ENCODE results near the gene EFCAB8.

EFCAB8 gene

DNA sequence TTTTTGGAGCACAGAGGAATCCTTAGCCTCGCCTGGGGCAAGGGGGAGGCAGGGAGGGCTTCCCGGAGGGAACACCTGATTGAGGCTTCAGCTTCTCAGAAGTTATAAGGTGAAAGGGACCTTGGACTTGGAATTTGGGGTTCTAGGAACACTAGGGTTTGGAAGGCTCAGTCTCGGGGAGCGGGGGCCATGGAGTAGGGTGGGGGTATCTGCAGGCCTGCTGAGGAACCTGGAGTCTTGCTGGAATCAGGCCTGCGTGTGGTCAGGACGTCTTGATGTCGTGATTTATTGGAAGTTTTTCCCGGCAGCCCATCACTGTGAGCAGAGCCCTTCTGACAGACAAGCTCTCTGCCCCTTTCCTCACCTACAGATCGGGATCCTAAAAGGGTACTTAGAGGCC is 50.7 kb downstream of the EFCAB8 start:
- DNase-seq (ENCODE audit: extremely low read depth in 1 of 2, low read depth in 1 of 2) = no peak

DNA sequence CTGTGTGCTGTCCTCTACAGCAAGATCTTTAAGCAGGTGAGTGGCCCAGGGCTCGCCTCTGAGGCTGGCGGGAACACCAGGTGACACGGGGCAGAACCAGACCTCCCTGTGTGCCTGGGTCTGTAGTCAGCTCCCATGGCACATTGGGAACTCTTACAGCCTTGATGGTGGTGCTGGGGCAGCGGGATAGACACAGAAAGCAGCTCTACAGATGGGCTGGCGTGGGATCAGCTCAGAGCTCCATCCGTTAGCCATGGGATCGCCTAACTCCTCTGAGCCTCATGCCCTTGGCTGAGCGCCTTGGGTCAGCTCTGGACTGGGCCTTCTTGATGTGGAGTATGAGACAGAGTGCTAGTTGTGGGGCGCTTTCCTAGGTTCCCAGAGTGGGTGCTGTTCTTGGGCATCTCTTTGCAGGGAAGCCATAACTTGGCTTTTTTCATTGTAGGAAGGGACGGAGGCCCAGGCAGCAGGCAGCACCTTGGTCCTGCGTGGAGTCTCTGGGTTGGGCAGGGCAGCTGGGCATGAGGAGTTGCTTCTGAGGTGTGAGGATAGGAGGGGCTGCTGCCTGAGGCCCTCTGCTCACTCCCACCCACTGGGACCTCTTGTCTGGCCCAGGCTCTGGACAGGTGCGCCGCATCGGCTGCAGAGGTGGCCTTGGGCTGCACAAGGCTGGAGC is 51.3 kb downstream of the EFCAB8 start:
- no peak for DNase-seq (ENCODE audit: extremely low read depth in 1 of 2, low read depth in 1 of 2)

- no peak for DNase-seq (ENCODE audit: extremely low read depth in 1 of 2, low read depth in 1 of 2)
These were observed 52.6 kb downstream of the EFCAB8 start for GRCh38 chr20:32911355-32911754.

- DNase-seq (ENCODE audit: extremely low read depth in 1 of 2, low read depth in 1 of 2) = no peak
These were observed 54.0 kb downstream of the EFCAB8 start for GRCh38 chr20:32912688-32913087.

GRCh38 chr20:32914031-32914430 is 55.3 kb downstream of the EFCAB8 start:
- DNase-seq (ENCODE audit: extremely low read depth in 1 of 2, low read depth in 1 of 2) = no peak

DNA sequence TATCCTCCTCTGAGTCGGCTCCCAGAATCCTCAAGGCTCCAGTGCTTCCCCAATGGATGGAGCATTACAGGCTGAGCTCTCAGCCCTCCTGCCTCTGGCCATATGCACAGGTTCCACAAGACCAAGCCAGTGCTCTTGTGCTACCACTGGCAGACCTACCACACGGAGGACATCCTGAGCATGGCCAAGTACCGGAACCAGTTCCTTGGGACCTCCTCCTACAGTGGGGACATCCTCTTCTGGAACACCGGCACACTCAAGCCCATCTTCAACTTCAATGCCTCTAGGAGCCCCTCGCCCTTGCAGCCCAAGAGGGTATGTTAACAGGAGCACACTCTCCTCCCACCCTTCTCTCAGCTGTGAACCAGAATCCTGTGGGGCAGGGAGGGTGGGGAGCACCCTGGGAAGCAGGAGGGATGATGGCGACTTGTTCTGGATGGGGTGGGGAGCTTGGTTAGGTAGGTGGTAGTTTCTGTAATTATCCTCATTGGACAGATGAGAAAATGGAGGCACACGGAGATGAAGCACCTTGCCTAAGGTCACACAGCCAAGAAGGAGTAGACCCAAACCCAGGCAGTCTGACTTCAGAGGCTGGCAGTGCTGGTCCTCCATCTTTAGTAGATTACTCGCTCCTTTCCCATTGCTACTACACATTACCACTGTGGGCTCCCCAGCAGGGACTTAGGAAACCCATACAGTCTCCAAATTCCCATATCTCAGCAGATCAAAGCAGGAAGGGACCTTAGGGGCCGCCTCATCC is 58.6 kb downstream of the EFCAB8 start:
- no peak for DNase-seq (ENCODE audit: extremely low read depth in 1 of 2, low read depth in 1 of 2)

DNA sequence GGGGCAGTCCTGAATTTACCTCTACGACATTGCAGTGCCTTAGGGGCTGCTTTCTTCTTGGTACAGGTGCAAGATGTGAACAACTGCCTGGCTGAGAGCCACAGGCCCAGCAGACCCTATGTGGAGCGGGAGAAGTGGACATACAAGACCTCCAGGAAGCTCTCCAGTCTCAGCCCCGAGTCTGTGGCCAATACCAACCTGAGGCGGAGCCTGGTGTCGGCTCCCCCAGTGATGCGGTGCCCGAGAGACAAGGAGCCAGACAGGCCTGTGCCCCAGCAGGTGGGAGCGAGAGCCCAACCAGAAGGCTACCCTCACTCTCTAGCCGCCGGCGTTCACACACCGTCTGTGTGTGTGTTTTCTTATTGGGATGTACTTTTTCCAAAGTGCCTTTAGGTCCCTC is 59.6 kb downstream of the EFCAB8 start:
- DNase-seq (ENCODE audit: extremely low read depth in 1 of 2, low read depth in 1 of 2) = no peak

DNA sequence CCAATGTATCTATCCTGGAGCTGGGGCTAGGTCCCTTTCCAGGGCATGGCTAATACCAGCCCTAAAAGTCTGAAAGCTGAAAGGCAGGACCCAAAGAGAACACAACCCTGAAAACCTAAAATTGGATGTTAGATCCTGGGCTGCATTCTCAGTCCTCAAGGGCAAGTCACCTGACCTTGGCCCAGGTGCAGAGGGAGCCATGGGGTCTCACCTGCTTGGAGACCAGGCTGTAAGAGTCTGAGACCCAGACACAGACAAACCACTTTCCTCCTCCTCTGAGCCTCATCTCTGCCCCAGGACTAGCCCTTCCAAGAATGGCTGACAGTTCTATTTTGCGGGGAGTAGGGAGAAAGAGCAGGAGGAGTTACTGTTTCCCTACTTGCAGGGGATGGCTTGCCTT is 60.0 kb downstream of the EFCAB8 start:
- DNase-seq (ENCODE audit: extremely low read depth in 1 of 2, low read depth in 1 of 2) = no peak

DNA sequence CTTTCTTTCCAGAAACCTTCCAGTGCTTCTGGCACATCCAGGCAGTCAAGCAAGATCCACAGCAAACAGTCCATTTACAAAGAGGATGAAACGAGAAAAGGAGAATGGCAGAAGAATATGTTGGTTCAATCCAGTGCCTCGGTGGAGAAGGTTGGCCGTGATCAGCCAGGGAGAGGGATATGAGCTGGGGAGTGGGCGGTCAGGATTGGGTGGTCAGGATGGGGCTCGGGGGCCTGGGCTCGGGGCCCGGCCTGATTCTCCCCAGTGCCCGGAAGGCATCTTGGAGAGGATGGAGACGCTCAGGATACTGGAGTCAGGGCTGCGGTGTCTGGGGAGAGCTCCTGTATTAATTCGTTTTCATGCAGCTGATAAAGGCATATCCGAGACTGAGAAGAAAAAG is 61.3 kb downstream of the EFCAB8 start:
- no peak for DNase-seq (ENCODE audit: extremely low read depth in 1 of 2, low read depth in 1 of 2)

DNA sequence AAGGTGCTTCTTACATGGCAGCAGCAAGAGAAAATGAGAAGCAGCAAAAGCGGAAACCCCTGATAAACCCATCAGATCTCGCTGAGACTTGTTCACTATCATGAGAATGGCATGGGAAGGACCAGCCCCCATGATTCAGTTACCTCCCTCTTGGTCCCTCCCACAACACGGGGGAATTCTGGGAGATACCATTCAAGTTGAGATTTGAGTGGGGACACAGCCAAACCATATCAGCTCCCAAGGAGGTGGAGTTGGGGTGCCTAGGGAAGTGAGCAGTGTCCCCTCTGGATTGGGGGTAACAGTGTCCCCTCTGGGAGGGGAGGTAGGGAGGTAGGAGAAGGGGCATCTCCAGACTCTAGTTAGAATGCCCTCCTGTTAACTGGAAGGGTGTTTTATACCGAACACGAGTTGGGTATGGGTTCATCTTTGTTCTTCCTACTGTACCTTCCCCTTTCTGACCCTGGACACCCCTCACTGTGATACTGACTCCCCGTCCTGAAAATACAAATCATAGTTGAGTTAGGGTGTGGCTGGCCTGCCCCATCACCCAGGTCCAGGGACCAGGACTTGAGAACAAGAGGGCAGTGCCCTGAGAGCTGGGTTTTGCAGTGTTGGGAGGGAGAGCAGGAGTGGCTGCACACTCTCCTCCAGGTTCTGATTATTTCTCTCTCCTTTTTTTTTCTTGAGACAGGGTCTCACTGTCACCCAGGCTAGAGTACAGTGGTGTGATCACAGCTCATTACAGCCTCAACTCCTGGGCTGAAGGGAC is 62.0 kb downstream of the EFCAB8 start:
- no peak for DNase-seq (ENCODE audit: extremely low read depth in 1 of 2, low read depth in 1 of 2)

DNA sequence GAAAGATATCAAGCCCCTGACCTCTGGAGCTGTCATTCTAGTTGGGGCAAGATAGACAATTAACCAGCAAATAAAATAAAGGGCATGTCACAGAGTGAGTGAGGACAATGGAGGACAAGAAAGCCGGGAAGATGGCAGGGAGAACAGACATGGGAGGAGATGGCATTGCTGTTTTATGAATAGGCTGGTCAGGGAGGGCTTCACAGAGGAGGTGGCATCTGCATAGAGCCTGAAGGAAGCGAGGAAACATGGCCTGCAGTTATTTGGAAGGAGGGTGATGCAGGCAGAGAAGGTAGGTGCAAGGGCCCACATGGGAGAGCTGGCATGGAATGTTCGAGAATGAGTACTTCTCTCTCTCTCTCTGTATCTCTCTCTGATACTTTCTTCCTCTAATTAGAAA is 63.7 kb downstream of the EFCAB8 start:
- DNase-seq (ENCODE audit: extremely low read depth in 1 of 2, low read depth in 1 of 2) = no peak

DNA sequence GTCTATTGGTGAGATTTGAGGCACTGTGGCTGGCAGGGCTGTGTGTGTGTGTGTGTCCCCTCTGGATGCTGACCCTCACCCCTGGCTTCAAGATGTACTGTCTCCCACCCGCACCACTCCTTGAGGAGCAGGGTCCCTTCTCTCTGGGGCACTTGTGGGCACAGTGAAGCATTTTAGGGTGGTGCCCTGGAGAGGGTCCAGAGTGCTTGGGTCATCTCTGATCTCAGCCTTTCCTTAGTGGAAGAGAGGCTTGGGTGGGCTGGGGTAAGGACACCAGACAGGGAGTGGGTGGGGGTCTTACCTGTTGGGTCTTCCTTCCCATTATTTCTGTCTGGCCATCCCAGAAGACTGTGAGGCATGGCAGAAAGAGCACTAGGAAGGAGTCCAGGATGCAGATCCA is 66.1 kb downstream of the EFCAB8 start:
- no peak for DNase-seq (ENCODE audit: extremely low read depth in 1 of 2, low read depth in 1 of 2)

- DNase-seq (ENCODE audit: extremely low read depth in 1 of 2, low read depth in 1 of 2) = no peak
These were observed 66.9 kb downstream of the EFCAB8 start for GRCh38 chr20:32925481-32926196.

GRCh38 chr20:32929162-32929561 is 70.4 kb downstream of the EFCAB8 start:
- no peak for DNase-seq (ENCODE audit: extremely low read depth in 1 of 2, low read depth in 1 of 2)

DNA sequence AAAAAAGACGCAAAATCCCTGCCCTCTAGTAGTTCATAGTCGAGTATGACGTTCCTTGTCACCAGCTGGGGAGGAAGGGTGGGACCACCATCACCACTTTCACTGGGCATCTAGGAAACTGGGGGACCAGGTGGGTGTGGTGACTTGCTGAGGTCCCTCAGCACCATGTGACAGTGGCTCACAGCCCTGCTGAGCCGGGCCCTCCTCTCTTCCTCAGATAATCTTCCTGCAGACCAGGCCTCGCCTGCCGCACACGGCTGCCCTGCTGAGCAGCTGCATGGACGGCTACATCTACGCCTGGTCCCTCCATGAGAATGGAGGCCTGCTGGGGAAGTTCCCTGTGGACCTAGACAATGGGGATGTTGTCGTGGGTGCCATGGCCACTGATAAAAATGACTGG is 71.5 kb downstream of the EFCAB8 start:
- no peak for DNase-seq (ENCODE audit: extremely low read depth in 1 of 2, low read depth in 1 of 2)

GRCh38 chr20:32930701-32931100 is 72.0 kb downstream of the EFCAB8 start:
- DNase-seq (ENCODE audit: extremely low read depth in 1 of 2, low read depth in 1 of 2) = no peak

GRCh38 chr20:32934580-32934979 is 75.9 kb downstream of the EFCAB8 start:
- DNase-seq (ENCODE audit: extremely low read depth in 1 of 2, low read depth in 1 of 2) = no peak

GRCh38 chr20:32941155-32941885 is 82.6 kb downstream of the EFCAB8 start:
- no peak for DNase-seq (ENCODE audit: extremely low read depth in 1 of 2, low read depth in 1 of 2)

- DNase-seq (ENCODE audit: extremely low read depth in 1 of 2, low read depth in 1 of 2) = no peak
These were observed 84.8 kb downstream of the EFCAB8 start for GRCh38 chr20:32943490-32944052.

DNA sequence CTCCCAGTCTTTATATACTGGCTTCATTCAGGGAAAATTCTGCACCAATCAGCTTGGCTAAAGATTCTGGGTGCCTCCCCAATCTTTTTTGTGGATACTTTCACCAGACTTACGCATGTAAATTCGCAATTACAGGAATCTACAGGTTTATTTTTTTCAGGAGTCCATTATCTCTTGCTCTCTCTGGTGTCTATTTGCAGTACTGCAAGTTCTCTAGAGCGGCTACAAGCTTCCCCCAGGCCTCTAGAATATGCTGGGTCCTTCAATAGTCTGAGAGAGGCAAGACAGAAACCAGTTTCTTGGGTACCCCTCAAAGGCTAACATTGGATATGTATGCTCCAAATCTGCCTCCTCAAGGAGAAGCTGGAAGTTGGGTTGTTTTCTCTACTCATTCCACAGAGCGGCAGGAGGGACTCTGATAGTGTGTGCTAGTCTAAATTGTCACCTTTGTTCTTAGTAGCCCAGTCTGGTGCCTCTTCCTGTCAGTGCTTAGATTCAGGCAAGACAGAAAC is 87.0 kb downstream of the EFCAB8 start:
- DNase-seq (ENCODE audit: extremely low read depth in 1 of 2, low read depth in 1 of 2) = no peak
